GM19240 (cell line): ENCODE results near the gene ZNF142.

Experiments
- DNase-seq: peaks from one replicate; pipeline ENCODE4 v3.0.0; 2011; ENCODE audit warnings: low spot score; ENCODE audit not compliant: insufficient read length

The ZNF142 gene

DNA sequence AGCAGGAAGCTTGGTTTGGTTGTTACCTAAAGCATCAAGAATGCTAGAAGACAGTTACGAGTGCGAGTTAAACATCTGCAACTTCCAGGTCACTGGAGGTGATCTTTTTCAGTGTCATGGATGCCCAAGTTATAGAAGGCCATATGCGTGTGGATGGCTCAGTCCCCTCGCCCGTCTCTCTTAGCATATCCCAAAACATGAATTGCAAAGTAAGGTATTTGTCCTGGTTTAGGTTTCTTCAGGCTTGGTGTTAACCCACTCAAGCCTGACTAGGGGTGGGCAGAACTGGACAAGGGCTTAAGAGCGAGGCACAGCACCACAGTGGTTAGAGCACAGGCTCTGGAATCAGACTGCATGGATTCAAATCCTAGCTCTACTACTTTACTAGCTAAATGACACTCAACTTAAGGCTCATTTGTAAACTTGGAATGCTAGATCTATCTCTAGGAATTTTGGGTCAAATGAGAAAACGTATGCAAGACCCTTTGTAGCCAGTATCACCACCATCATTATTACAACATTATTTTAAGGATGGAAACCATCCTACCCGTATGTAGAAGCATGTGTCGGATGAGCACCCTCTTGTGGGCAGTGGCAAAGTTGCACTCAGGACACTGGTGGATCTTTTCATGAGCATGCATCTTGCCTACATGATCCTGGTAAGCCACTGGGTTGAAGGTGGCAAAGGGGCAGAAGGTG is 11.2 kb downstream of the ZNF142 start:
- peak; percentile 23 for DNase-seq

DNA sequence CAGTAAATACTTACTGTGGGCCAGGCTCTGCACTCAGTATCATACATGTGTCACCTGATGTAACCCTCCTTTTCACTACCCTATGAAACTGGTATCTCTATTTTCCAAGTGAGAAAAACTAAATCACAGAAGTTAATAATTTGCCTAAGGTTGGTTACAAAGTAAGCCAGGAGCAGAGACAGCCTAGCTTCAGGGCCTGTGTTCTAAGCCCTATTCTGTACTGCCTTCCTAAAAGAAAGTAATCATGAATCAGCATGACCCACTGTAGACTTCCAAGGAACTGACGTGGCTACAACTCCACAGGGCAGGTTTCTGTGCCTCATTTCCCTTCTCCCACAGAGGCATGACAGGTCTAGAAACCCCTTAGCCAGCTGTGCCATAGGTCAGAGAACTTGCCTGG is 14.3 kb downstream of the ZNF142 start:
- DNase-seq: no peak

DNA sequence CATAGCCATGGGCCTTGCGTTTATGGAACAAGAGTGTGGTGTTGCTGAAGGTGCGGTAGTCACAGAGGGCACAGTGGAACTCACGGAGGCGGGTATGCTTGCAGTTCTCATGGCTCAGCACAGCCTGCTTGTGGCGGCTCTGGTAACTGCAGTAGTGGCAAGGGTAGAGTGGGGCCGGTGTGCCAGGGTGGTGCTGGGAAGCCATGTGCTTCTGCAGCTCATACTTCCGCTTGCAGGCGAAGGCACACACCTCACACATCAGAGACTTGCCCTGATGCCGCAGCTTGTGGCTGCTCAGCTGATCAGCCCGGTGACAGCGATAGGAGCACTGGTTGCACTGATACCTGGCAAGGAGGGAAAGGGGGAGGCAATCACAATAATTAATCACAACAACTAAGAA is 14.7 kb downstream of the ZNF142 start:
- DNase-seq: no peak

DNA sequence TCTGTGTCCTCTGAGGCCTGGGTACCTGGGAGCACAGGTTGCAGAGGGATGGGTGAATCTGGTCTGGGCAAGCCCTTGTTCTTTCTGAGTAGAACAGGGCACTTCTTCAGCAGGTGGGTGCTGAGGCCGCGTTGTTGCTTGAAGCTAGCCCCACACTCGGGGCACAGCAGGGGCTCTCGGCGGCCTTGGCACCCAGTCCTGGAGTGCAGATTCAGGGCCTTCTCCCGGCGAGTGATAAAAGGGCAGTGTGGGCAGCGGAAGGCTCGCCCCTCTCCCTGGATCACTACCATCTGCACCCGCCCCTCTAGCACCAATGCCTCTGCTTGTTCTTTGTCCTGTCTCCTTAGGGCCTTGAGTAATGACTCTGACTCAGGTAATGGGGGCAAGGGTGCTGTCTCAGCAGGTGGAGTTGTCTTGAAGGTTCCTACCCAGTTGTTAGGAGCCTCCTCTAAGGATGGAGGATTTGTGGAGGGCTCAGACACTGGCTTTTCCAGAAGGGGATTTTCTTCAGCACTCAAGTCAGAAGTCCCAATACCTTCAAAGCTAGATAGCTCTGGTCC is 15.6 kb downstream of the ZNF142 start:
- no peak for DNase-seq

DNA sequence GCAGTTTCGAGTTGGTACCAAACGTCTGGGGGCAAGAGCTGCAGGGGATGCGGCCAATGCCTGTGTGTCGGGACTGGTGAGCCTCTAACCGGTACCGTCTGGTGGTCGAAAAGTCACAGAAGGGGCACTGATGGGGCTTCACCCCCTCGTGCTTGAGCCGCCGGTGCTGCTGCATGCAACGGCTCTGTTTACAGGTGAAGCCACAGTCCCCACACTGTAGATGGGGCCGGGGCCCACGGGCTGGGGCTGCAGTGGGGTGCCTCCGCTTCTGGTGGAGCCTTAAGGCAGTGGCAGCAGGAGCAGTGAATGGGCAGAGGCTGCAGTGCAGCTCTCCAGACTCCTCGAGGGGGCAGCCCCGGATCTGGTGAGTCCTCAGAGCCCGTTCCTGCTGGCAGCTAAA is 16.6 kb downstream of the ZNF142 start:
- DNase-seq: no peak

DNA sequence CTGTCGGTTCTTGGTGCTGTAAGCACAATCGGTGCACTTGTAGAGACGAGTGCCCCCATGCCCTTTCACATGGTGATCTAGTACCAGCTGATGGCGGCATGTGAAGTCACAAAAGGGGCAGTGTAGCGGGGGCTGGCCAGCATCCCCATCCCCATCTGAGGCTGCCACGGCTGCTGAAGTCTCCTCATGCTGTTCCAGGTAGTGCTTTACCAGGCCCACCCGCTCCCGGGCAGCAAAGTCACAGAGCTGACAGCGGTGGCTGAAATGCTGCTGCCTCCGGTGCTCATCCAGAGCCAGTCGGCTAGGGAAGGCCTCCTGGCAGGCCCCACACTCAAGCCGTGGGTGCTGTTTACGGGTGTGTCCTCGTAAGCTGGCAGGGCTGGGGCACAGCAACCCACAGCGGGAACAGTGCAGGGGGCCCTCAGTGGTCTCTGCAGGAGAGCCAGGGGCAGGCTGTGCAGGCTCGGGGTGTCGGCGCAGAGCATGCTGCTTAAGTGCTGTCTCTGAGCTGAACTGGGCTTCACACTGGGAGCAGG is 17.2 kb downstream of the ZNF142 start:
- DNase-seq: no peak

DNA sequence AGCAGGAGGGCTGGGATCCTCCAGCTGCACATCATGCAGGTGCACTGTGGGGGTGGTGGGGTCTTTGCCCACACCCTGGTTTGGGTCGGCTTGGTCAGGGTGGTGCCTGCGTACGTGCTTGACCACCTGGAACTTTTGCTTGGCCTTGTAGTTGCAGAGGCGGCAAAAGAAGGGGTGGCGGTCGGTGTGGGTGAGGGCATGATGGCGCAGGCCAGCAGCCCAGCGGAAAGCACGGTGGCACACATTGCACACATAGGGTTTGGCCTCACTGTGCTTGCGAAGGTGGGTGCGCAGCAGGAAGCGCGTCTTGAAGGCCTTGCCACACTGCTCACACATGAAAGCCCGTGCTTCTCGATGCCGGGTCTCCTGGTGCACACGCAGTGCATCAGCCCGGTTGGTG is 21.1 kb downstream of the ZNF142 start:
- DNase-seq: no peak

DNA sequence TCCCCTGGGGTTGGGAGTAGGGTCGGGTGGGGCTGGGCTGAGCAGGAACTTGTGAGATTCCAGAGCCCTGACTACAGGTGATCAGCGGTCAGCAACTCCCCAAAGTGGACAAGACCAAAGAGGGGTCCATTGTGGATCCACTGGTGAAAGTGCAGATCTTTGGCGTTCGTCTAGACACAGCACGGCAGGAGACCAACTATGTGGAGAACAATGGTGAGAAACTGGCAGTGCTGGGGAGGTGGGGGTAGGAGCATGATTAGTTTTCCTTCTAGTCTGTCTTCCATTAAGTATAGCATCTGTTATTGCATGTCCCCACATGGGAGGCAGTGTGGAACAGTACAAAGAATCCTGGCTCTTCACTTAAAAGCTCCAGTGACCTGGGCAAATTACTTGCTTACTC is 23.7 kb downstream of the ZNF142 start:
- no peak for DNase-seq

DNA sequence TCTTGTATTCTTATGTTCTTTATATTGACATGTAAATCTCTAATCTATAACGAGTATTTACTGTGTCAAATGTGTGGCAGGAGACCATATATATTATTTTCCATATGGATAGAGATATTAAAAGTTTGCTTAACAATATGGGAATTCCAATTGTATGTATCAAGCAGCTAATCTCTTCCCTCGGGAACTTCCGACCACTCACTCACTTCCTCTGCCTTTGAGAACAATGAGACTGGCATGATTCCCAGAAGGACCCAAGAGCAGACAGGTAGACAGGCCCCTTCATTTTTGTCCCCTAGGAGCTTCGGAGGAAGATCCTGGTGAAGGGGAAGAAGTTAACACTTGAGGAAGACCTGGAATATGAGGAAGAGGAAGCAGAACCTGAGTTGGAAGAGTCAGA is 27.6 kb downstream of the ZNF142 start:
- DNase-seq: no peak

DNA sequence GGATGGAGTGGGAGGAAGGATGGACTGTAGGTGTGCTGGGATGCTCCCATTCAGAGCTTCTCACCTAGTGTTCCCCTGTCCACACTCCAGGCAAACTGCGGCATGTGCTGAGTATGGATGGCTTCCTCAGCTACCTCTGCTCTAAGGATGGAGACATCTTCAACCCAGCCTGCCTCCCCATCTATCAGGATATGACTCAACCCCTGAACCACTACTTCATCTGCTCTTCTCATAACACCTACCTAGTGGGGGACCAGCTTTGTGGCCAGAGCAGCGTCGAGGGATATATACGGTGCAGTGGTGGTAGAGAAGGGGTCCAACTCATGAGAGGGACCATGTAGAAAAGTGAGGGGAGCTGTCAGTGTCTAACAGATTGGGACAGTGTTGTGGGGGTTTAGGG is 31.5 kb downstream of the ZNF142 start:
- DNase-seq: no peak

DNA sequence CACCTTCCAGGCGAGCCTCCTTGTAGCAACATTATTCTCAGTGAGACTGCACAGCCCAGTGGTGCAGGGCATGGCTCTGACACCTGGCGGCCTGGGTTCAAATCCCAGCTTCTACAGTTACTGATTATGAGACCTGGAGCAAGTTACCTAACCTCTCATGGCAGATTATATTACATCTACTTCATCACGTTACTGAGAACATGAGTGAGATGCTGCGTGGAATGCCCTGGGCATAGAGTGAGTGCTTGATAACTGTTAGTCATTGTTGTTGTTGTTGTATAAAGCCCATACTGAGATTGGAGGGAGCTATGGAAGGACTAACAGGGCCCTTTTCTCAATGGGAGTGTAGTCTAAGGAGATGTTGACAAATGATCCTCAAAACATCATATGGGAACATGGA is 33.1 kb downstream of the ZNF142 start:
- no peak for DNase-seq

DNA sequence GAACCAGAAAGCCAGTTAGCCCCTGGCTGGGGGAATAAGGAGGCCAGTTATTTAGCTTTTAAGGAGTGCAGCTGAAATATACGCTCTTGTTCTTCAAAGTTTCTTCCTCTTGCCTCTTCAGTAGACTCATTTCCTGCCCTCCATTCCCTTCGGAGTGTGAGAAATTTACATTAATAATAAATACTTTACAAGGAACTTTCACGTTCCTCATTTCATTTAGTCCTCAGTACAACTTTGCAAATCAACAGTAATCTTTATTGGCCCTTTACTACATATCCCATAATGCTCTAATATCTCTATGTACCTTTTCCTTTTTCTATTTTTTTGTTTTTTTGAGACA is 36.1 kb downstream of the ZNF142 start:
- no peak for DNase-seq

DNA sequence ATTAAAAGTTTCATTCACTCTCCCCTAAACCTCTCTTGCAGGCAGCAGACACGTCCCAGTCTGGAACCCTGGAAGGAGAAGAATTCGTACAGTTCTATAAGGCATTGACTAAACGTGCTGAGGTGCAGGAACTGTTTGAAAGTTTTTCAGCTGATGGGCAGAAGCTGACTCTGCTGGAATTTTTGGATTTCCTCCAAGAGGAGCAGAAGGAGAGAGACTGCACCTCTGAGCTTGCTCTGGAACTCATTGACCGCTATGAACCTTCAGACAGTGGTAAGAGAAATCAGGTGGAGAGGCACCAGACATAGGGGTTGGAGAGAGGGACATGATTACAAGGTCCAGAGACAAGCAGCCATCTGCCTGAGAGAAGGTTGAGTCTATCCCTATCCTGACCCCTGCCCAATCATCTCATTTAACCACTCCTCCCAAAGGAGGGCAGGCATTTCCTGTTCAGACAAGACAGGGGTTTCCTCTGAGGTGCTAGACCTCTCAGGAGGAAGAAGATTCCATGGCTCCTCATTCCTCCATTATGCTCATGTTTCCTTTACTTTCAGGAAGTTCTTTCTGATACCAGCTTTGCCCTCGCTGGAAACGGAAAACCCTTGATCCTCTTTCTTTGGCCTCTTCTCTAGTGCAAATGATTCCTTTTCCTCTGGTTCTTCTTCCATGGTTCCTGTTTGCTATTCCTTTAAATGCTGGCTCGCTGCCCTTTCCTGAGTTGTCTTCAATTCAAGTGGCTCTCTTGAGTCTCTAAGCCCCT is 36.6 kb downstream of the ZNF142 start:
- no peak for DNase-seq

DNA sequence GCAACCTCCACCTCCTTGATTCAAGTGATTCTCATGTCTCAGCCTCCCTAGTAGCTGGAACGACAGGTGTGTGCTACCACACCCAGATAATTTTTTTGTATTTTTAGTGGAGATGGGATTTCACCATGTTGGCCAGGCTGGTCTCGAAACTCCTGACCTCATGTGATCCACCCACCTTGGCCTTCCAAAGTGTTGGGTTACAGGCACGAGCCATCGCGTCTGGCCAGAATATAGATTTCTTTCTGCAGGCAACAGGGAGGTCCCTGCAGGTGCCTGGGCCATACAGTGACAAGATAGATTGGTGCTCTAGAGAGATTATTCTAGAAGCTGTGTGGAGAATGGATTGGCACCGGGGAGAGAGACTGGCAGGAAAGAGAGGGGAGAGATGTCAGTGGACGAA is 38.4 kb downstream of the ZNF142 start:
- no peak for DNase-seq

DNA sequence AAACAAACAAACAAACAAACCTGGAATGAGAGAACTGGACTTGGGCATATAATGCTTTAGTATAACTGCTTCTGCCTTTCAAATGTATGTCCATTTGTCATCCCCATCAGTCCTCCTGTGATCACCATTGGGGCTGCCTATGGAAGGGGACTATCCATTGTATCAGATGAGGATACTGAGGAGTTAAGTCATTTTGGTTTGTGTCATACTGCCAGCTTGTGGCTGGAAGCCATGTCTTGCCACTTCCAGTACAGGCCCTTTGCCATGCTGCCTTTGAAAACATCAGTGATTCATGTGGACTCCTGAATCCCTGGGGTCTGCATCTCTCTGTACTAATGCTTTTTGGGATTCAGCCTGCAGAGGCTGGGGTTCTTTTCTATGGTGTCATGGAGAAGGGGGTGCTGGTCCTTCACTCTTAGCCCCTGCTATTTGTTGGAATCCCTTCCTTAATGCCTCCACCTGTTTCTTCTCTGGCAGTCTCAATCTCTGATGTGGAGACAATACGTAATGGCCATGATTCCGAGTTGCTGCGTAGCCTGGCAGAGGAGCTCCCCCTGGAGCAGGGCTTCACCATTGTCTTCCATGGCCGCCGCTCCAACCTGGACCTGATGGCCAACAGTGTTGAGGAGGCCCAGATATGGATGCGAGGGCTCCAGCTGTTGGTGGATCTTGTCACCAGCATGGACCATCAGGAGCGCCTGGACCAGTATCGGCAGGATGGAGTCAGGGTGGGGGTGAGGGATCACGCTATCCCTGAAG is 41.1 kb downstream of the ZNF142 start:
- no peak for DNase-seq

DNA sequence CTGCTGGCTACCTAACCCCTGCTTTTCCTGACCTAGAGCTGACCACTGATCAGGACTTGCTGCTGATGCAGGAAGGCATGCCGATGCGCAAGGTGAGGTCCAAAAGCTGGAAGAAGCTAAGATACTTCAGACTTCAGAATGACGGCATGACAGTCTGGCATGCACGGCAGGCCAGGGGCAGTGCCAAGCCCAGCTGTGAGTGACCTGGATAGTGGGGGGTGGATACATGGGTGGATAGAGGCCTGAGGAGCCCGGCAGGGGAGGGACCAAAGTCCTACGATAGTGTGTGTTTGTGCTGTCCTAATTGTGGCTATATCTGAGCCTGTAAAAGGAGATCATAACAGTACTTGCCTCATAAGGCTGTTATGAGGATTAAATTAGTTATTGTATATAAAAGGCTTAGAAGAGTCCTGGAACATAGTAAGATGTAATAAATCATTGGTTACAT is 43.5 kb downstream of the ZNF142 start:
- DNase-seq: no peak

DNA sequence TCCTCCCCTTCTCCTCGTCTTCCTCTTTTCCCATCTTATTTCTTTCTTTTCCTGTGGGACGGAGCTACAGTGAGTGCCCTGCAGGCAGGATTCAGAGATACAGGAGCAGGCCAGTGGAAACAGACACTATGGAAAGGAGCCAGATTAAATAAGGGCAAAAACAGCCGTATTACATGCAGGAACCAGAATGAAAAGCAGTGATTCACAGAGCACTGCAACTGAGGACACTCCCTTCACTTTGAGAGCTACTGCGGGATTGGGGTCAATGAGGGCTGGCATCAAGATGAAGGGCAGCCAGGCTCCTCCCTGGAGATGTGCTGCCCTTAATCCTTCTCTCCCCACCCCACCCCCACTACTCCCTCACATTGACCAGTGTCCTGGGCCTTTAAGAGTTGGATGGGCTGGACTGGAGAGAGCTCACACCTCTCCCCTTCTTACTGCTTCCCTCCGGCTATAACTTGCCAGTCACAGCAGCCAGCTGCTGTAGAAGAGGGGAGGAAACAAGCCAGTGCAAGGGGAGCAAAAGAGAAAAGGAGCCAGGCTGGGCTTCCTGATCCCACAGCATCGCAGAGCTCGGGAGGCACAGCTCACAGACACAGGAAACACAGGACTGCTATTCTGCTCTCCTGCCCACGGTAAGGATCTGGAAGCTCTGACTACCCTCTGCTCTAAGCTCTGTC is 51.8 kb downstream of the ZNF142 start, which contains the start of gene PLCD4:
TSS of gene PLCD4 (plus strand) at position 464 of the 680 bp plus-strand sequence. CDS start 7,841 bp downstream, outside the sequence.
- no peak for DNase-seq

DNA sequence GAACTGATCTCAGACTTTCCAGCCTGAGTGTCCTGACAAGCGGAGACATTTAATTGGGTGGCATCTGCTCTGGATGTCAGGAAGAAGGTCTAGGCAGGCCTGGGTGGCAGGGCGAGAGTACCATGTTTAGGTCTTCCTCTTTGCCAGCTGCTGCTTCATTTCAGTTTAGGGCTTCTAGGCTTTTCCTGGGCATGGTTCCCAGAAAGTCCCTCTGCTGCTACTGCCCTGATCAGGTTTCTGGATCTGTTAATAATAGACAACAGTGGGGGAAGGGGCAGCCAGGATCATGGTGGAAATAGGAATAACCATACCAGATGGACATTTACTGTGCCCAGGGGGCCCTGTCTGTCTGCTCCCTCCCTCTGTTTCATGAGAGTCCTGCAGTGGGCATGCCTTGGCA is 54.0 kb downstream of the ZNF142 start:
- no peak for DNase-seq
